GM18526 (cell line): ENCODE data around the gene GALNT14.

ENCODE experiments used
- POLR2A ChIP-seq: IDR thresholded peaks from 3 replicates; pipeline ENCODE4 v1.6.1; 2011; ENCODE audit not compliant: insufficient read length; ENCODE audit errors: extremely low read depth

GALNT14 gene

GRCh38 chr2:30867385-30867784 is 270.9 kb downstream of the GALNT14 start:
- TF ChIP-seq POLR2A = no peak

- TF ChIP-seq POLR2A = no peak
Measured at GRCh38 chr2:30866974-30867373, 271.3 kb downstream of the GALNT14 start.

- no peak for TF ChIP-seq POLR2A
Measured at GRCh38 chr2:30865892-30866681, 272.2 kb downstream of the GALNT14 start.

GRCh38 chr2:30865243-30865642 is 273.0 kb downstream of the GALNT14 start:
- no peak for TF ChIP-seq POLR2A

- TF ChIP-seq POLR2A = no peak
Measured at GRCh38 chr2:30862054-30862651, 276.1 kb downstream of the GALNT14 start.

- TF ChIP-seq POLR2A = no peak
Measured at GRCh38 chr2:30860726-30861125, 277.5 kb downstream of the GALNT14 start.
